Uterus (tissue), 4 donors: Measurements from ENCODE around the gene KIF1B. TPM values are rescaled to one million over a fixed set of nuclear protein-coding genes. Genes with fewer than 3 reads are reported as not detected.
"Not testable (repeated sequence)": the region's sequence is repeated elsewhere in the genome, so short reads cannot be mapped to it uniquely, and the experiment has no call there.

Source experiments
- DNase-seq, 2 donors: peaks; one replicate each; pipeline ENCODE4 v3.0.0-alpha.2; 2019 to 2020
- H3K27ac ChIP-seq, 2 donors: fragments of 200-600 bp; sonication (generic); 1 replicate in 1 of 2; 2 replicates in 1 of 2; pipeline ENCODE4 v1.5.1; 2016 to 2018
- H3K27me3 ChIP-seq, 2 donors: fragments of 200-600 bp; sonication (generic); one replicate each; pipeline ENCODE4 v1.5.1; 2018 to 2019; ENCODE audit warnings: control low read depth in 1 of 2
- H3K36me3 ChIP-seq, 2 donors: fragments of 200-600 bp; sonication (generic); one replicate each; pipeline ENCODE4 v1.5.1; 2019; ENCODE audit warnings: control low read depth in 1 of 2
- H3K4me1 ChIP-seq, 2 donors: fragments of 200-600 bp; sonication (generic); one replicate each; pipeline ENCODE4 v1.5.1; 2018 to 2019; ENCODE audit warnings: control low read depth in 1 of 2
- H3K4me3 ChIP-seq, 2 donors: fragments of 200-600 bp; sonication (generic); 1 replicate in 1 of 2; 2 replicates in 1 of 2; pipeline ENCODE4 v1.5.1; 2018 to 2019; ENCODE audit warnings: mild to moderate bottlenecking in 1 of 2
- H3K9me3 ChIP-seq, 2 donors: fragments of 200-600 bp; sonication (generic); one replicate each; pipeline ENCODE4 v1.5.1; 2019; ENCODE audit warnings: control low read depth in 1 of 2
- POLR2A ChIP-seq, 2 donors: fragments of 450-650 bp; IDR thresholded peaks; one replicate each; pipeline ENCODE4 v1.6.1; 2016; ENCODE audit warnings: antibody characterized with exemption in 2 of 2, mild to moderate bottlenecking in 1 of 2, moderate library complexity in 1 of 2
- intact Hi-C: fragments of 100-400 bp; cut with DNase I; formaldehyde crosslinking; loops from one replicate; pipeline ENCODE4 v1.15.1; 2023; ENCODE audit warnings: low total_unique reads
- total RNA-seq, 4 donors: library from RNA; depleted of rRNA in 3 of 4; stranded (reverse); fragments of >200 nt in 3 of 4; gene quantifications; one replicate each; pipeline versions ENCODE4 v1.1.0 to v1.2.4, GENCODE V29; 2014 to 2023
- TF ChIP-seq, protein P1 (sequence below), 4 experiments: fragments of 200-600 bp in 2 of 4; fragments of 450-650 bp in 2 of 4; sonication (generic) in 2 of 4; IDR thresholded peaks; one replicate each; pipeline ENCODE4 v1.5.1; 2016 to 2019; ENCODE audit warnings: antibody characterized with exemption in 4 of 4, mild to moderate bottlenecking in 2 of 4, moderate library complexity in 1 of 4
- donor health status: DM: yes; HTN: yes; CAD: no.

The KIF1B gene
- total RNA-seq, 4 donors from 2014 or later = 26.4 to 89.6 (median 45.1) TPM

DNA sequence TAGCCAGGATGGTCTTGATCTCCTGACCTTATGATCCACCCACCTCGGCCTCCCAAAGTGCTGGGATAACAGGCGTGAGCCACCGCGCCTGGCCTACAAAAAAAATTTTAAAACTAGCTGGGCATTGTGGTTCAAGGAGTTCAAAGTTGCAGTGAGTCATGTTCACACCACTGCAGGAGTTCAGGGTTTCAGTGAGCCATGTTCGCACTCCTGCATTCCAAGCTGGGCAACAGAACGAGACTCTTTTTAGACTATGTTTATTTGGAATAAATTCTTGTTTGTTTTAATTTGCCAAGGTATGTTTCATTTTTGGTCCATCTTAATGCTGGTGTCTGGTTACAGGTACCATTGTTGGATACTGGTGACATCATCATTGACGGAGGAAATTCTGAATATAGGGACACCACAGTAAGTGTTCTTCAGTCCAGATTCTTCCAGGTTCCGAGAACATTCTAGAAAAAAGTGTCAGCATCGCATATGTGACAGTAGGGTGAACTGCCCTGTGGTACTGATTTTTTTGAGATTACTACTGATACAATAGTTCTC lies 192.4 kb downstream of the KIF1B start:
- no peak for TF ChIP-seq POLR2A (IDR thresholded peaks at IDR 0.05)
- TF ChIP-seq, protein P1, sequence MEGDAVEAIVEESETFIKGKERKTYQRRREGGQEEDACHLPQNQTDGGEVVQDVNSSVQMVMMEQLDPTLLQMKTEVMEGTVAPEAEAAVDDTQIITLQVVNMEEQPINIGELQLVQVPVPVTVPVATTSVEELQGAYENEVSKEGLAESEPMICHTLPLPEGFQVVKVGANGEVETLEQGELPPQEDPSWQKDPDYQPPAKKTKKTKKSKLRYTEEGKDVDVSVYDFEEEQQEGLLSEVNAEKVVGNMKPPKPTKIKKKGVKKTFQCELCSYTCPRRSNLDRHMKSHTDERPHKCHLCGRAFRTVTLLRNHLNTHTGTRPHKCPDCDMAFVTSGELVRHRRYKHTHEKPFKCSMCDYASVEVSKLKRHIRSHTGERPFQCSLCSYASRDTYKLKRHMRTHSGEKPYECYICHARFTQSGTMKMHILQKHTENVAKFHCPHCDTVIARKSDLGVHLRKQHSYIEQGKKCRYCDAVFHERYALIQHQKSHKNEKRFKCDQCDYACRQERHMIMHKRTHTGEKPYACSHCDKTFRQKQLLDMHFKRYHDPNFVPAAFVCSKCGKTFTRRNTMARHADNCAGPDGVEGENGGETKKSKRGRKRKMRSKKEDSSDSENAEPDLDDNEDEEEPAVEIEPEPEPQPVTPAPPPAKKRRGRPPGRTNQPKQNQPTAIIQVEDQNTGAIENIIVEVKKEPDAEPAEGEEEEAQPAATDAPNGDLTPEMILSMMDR (IDR thresholded peaks at IDR 0.05) = no peak
- no peaks in the 10 kb centered on the region for H3K9me3 ChIP-seq
- intact Hi-C loops = no loop called here
- DNase-seq = no peak
- H3K4me1 ChIP-seq = no peaks in the 10 kb centered on the region
- H3K36me3 ChIP-seq = no peaks in the 10 kb centered on the region
- no peaks in the 10 kb centered on the region for H3K27me3 ChIP-seq
- no peak overlapping the region for H3K27ac ChIP-seq
- H3K4me3 ChIP-seq = no peak overlapping the region

DNA sequence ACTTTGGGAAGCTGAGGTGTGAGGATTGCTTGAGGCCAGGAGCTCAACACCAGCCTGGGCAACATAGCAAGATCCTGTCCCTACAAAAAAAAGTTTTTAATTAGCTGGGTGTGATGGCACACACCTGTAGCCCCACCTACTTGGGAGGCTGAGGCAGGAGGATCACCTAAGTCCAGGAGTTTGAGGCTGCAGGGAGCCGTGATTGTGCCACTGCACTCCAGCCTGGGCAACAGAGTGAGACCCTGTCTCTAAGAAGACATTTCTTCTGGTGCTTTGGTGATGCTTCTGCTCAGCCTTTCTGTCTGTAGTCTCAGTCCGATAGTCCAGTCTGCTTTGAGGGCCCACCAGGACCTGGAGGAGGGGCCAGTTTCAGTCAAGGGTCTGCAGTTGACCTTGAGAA lies 196.8 kb downstream of the KIF1B start:
- H3K27ac ChIP-seq = no peak overlapping the region
- intact Hi-C loops = no loop called here
- H3K36me3 ChIP-seq = no peaks in the 10 kb centered on the region
- TF ChIP-seq, protein P1 (IDR thresholded peaks at IDR 0.05) = no peak
- TF ChIP-seq POLR2A (IDR thresholded peaks at IDR 0.05) = no peak
- H3K27me3 ChIP-seq = no peaks in the 10 kb centered on the region
- no peaks in the 10 kb centered on the region for H3K9me3 ChIP-seq
- H3K4me1 ChIP-seq = no peaks in the 10 kb centered on the region
- DNase-seq = no peak
- no peak overlapping the region for H3K4me3 ChIP-seq

DNA sequence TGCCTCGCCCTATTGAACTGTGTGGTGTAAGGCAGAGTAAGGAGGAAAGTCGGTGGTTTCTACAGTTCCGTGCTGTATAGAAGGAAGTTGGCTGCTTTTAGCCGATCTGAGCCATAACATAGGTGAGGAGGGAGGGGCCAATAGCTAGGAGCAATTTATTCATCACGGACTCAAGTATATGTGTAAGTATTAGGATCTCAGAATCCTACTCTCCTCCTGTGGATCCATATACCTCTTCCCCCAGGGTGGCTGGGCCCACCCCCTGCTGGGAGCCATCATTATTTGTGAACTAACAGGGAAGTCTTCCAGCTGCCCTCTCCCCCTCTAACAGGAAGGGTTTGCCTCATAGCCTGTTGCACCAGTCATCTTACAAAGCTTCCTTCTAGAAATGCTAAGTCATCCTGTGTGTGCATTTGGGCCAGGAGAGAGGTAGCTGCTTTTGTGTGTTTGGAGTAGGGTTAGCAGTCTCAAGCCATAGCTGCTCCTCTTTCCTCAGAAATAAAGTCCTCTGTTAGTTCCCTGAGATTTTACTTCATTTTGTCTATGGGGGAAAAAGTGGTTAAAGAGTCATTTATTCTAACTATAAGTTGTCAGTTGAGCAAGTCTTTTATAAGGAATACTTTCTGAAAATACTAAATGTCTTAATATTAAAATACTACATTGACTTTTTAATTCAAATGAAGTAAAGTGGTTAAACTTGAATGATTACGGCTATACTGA lies 205.0 kb downstream of the KIF1B start:
- no peak overlapping the region for H3K27ac ChIP-seq
- H3K27me3 ChIP-seq = no peaks in the 10 kb centered on the region
- intact Hi-C loops = no loop called here
- H3K9me3 ChIP-seq = no peaks in the 10 kb centered on the region
- H3K36me3 ChIP-seq = no peaks in the 10 kb centered on the region
- no peaks in the 10 kb centered on the region for H3K4me1 ChIP-seq
- DNase-seq = no peak
- TF ChIP-seq POLR2A (IDR thresholded peaks at IDR 0.05) = no peak
- TF ChIP-seq, protein P1 (IDR thresholded peaks at IDR 0.05) = no peak
- H3K4me3 ChIP-seq = no peak overlapping the region

DNA sequence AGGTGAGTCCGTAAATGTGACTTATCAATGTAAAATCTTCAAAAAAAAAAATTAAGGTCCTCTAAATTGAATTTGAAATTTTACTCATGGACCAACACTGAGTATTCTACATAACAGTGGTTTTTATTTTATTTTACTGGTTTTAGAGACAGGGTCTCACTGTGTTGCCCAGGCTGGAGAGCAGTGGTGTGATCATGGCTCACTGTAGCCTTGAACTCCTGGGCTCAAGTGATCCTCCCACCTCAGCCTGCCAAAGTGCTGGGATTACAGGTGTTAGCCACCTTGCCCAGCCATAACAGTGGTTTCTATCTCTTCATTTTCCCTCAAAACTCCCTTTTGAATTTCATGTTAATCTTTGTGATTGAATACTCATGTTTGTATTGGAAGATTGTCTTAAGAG lies 205.6 kb downstream of the KIF1B start:
- intact Hi-C loops, DNase-seq, H3K4me3 ChIP-seq, H3K27me3 ChIP-seq, H3K4me1 ChIP-seq, H3K27ac ChIP-seq, H3K36me3 ChIP-seq, H3K9me3 ChIP-seq: not testable (repeated sequence)

DNA sequence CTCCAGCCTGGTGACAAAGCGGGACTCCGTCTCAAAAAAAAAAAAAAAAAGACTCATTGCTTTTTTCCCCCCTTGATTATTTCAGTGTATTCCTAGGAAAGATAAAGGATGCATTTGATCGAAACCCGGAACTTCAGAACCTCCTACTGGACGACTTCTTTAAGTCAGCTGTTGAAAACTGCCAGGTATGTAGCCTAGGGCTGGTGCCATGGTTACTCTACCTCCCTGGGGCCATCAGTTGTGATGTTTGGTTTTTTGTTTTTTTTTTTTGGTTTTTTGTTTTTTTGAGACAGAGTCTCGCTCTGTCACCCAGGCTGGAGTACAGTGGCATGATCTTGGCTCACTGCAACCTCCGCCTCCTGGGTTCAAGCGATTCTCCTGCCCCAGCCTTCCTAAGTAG lies 208.4 kb downstream of the KIF1B start:
- DNase-seq, H3K9me3 ChIP-seq, intact Hi-C loops, H3K36me3 ChIP-seq, H3K27ac ChIP-seq, H3K4me3 ChIP-seq, H3K27me3 ChIP-seq, H3K4me1 ChIP-seq: not testable (repeated sequence)

DNA sequence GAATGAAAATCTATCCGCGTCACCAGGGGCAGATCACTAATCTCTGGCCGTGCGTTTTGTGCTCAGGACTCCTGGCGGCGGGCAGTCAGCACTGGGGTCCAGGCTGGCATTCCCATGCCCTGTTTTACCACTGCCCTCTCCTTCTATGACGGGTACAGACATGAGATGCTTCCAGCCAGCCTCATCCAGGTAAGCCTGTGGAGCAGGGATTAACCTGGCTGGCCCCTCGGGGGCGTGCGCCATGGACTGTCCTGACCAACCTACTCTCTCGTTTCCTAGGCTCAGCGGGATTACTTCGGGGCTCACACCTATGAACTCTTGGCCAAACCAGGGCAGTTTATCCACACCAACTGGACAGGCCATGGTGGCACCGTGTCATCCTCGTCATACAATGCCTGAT lies 209.0 kb downstream of the KIF1B start:
- Histone ChIP-seq H3K27ac (no peak overlapping the region), H3K36me3 (no peaks in the 10 kb centered on the region), H3K4me3 (no peak overlapping the region), H3K9me3 (no peaks in the 10 kb centered on the region), H3K27me3 (no peaks in the 10 kb centered on the region), H3K4me1 (no peaks in the 10 kb centered on the region)
- DNase-seq = no peak
- TF ChIP-seq, protein P1 (IDR thresholded peaks at IDR 0.05) = no peak
- TF ChIP-seq POLR2A (IDR thresholded peaks at IDR 0.05) = no peak
- intact Hi-C loops = no loop called here
